ENCODE measurements around the gene CCDC127.

DNA sequence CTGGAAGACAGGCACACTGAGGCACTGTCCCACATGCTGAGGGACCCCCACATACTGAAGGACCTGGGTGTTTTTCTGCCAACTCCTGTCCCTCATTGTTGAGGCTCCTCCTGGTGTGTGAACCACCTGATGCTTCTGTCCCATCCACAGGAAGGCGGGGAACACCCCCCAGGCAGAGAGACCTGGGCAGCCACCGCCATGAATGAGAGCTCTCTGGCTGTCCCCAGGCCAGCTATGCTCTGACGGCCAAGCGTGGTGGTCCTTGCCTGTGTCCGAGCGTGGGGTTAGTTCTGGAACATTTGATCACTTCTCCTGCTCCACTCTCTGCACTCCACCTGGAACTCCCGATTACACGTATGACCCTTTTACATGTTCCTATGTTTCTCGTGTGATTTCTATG is 38.6 kb downstream of the CCDC127 start:
- TF ChIP-seq EZH2 (IDR thresholded peaks at IDR 0.05; ENCODE audit: borderline replicate concordance, insufficient read depth, low read depth, low read length, poor library complexity, severe bottlenecking) = no peak
- TF ChIP-seq, protein P1, sequence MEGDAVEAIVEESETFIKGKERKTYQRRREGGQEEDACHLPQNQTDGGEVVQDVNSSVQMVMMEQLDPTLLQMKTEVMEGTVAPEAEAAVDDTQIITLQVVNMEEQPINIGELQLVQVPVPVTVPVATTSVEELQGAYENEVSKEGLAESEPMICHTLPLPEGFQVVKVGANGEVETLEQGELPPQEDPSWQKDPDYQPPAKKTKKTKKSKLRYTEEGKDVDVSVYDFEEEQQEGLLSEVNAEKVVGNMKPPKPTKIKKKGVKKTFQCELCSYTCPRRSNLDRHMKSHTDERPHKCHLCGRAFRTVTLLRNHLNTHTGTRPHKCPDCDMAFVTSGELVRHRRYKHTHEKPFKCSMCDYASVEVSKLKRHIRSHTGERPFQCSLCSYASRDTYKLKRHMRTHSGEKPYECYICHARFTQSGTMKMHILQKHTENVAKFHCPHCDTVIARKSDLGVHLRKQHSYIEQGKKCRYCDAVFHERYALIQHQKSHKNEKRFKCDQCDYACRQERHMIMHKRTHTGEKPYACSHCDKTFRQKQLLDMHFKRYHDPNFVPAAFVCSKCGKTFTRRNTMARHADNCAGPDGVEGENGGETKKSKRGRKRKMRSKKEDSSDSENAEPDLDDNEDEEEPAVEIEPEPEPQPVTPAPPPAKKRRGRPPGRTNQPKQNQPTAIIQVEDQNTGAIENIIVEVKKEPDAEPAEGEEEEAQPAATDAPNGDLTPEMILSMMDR (IDR thresholded peaks at IDR 0.05) = no peak
